Activated gamma-delta T cell treated with anti-CD3 and anti-CD28 coated beads, Interleukin-2, amount 50 U/mL, for 16 hours (primary cell): ENCODE data around the gene MTARC1.

ENCODE experiments used
- DNase-seq: peaks from one replicate; pipeline ENCODE4 v3.0.0-alpha.2; 2020; ENCODE audit warnings: low read depth

MTARC1 gene

GRCh38 chr1:220833436-220833835, 46.7 kb downstream of the MTARC1 start:
- DNase-seq = no peak

GRCh38 chr1:220834155-220834870, 47.6 kb downstream of the MTARC1 start:
- DNase-seq = no peak
